Measurements from ENCODE around the gene MRPS14. TPM values are rescaled to one million over a fixed set of nuclear protein-coding genes. Genes with fewer than 3 reads are reported as not detected.

Gene MRPS14
- total RNA-seq, 4 donors from 2014 or later: 10.8 to 15.6 (median 12.3) TPM

- in situ Hi-C loops (cut with MboI; ENCODE audit: low sequenced_read_pairs in 4 of 4): loop anchor here in 3 of 4 donors (5.0 to 25.0 kb wide), 4 partner anchors 60 to 1123 kb away; partner anchors contain the start of genes GAS5 (in 1 of the 3) and ZBTB37 (in 1 of the 3)
These were observed 38.3 kb downstream of the MRPS14 start for GRCh38 chr1:174984952-174985351.

GRCh38 chr1:174982971-174983689 lies 40.1 kb downstream of the MRPS14 start:
- intact Hi-C loops (cut with DNase I; ENCODE audit: low total_unique reads): loop anchor here (5.0 kb wide), 1 partner anchor 216 kb away; no protein-coding TSS in a partner anchor
- ATAC-seq (no peak), DNase-seq (no peak)
- no peak for TF ChIP-seq POLR2A (IDR thresholded peaks at IDR 0.05)
- peak; percentile 44 to 65 (median 58) for TF ChIP-seq CTCF (IDR thresholded peaks at IDR 0.05 in 4 of 5, conservative IDR thresholded peaks at IDR 0.05 in 1 of 5)
- no peaks in the 10 kb centered on the region for H3K36me3 ChIP-seq
- H3K27ac ChIP-seq: no peak overlapping the region
- H3K27me3 ChIP-seq: no peaks in the 10 kb centered on the region
- no peak overlapping the region for H3K4me3 ChIP-seq
- H3K9me3 ChIP-seq: no peaks in the 10 kb centered on the region
- in situ Hi-C loops (cut with MboI; ENCODE audit: low sequenced_read_pairs in 4 of 4): loop anchor here in 3 of 4 donors (5.0 to 25.0 kb wide), 4 partner anchors 58 to 1121 kb away; partner anchors contain the start of genes GAS5 (in 1 of the 3) and ZBTB37 (in 1 of the 3)
- no peaks in the 10 kb centered on the region for H3K4me1 ChIP-seq

More at GRCh38 chr1:174984952-174985351, 38.3 kb downstream of the MRPS14 start:
- Histone ChIP-seq H3K36me3 (no peaks in the 10 kb centered on the region), H3K9me3 (no peaks in the 10 kb centered on the region), H3K4me1 (no peaks in the 10 kb centered on the region), H3K4me3 (no peak overlapping the region), H3K27me3 (no peaks in the 10 kb centered on the region), H3K27ac (no peak overlapping the region)
- ATAC-seq: no peak
- intact Hi-C loops (cut with DNase I; ENCODE audit: low total_unique reads): loop anchor here (5.0 kb wide), 1 partner anchor 218 kb away; no protein-coding TSS in a partner anchor
- TF ChIP-seq POLR2A (IDR thresholded peaks at IDR 0.05) (no peak), CTCF (IDR thresholded peaks at IDR 0.05 in 4 of 5, conservative IDR thresholded peaks at IDR 0.05 in 1 of 5) (no peak)
- no peak for DNase-seq

- Histone ChIP-seq H3K4me1 (no peaks in the 10 kb centered on the region), H3K4me3 (no peak overlapping the region), H3K27ac (peak overlapping the region in 2 of 4 donors; percentile 33 to 51), H3K9me3 (no peaks in the 10 kb centered on the region), H3K27me3 (no peaks in the 10 kb centered on the region), H3K36me3 (no peaks in the 10 kb centered on the region)
- DNase-seq (peak in 1 of 2 donors; percentile 32), ATAC-seq (peak; percentile 66 to 81)
- no peak for TF ChIP-seq POLR2A (IDR thresholded peaks at IDR 0.05)
- no peak for TF ChIP-seq CTCF (IDR thresholded peaks at IDR 0.05 in 4 of 5, conservative IDR thresholded peaks at IDR 0.05 in 1 of 5)
- in situ Hi-C loops (cut with MboI; ENCODE audit: low sequenced_read_pairs in 4 of 4) (loop anchor here in 2 of 4 donors (10.0 to 25.0 kb wide), 2 partner anchors 202 to 1114 kb away; partner anchors contain the start of genes GAS5 (in 1 of the 2) and ZBTB37 (in 1 of the 2)), intact Hi-C loops (cut with DNase I; ENCODE audit: low total_unique reads) (no loop called here)
These were observed 46.7 kb downstream of the MRPS14 start for GRCh38 chr1:174976436-174977108.

- no peak for DNase-seq
- Histone ChIP-seq H3K27ac (peak overlapping the region in 1 of 4 donors; percentile 5), H3K9me3 (no peaks in the 10 kb centered on the region), H3K36me3 (no peaks in the 10 kb centered on the region), H3K27me3 (no peaks in the 10 kb centered on the region), H3K4me3 (no peak overlapping the region), H3K4me1 (no peaks in the 10 kb centered on the region)
- intact Hi-C loops (cut with DNase I; ENCODE audit: low total_unique reads): no loop called here
- no peak for ATAC-seq
- TF ChIP-seq POLR2A (IDR thresholded peaks at IDR 0.05) (no peak), CTCF (IDR thresholded peaks at IDR 0.05 in 4 of 5, conservative IDR thresholded peaks at IDR 0.05 in 1 of 5) (no peak)
- in situ Hi-C loops (cut with MboI; ENCODE audit: low sequenced_read_pairs in 4 of 4): loop anchor here in 2 of 4 donors (10.0 to 25.0 kb wide), 2 partner anchors 201 to 1113 kb away; partner anchors contain the start of genes GAS5 (in 1 of the 2) and ZBTB37 (in 1 of the 2)
These were observed 47.5 kb downstream of the MRPS14 start for GRCh38 chr1:174975764-174976163.

All from gastrocnemius medialis (tissue), 4 donors.